ENCODE results near the gene ARHGAP8. TPM values are rescaled to one million over a fixed set of nuclear protein-coding genes. Genes with fewer than 3 reads are reported as not detected.

Gene ARHGAP8
- polyA plus RNA-seq, 3 donors: 0.03 TPM; not detected in 2

GRCh38 chr22:44825310-44826150, 73.2 kb downstream of the ARHGAP8 start:
- Mint-ChIP-seq H3K27me3 (ENCODE audit: low read depth in 3 of 3) (peaks cover 2 to 11% (median 4%) of the 10 kb centered on the region in 3 donors), H3K27ac (no peak overlapping the region), H3K9me3 (peaks cover 0 to 2% (median 0%) of the 10 kb centered on the region in 7 donors), H3K4me1 (no peaks in the 10 kb centered on the region), H3K4me3 (no peak overlapping the region), H3K36me3 (no peaks in the 10 kb centered on the region)
- intact Hi-C loops (cut with micrococcal nuclease): no loop called here
- Histone ChIP-seq H4K20me1 (ENCODE audit: insufficient read depth, low read length) (no peaks in the 10 kb centered on the region), H3K27me3 (ENCODE audit: control insufficient read depth in 2 of 2, insufficient read depth in 2 of 2, low read length in 2 of 2) (no peaks in the 10 kb centered on the region), H3K36me3 (replicated peaks in 1 of 2; ENCODE audit: control insufficient read depth in 1 of 2, insufficient read depth in 2 of 2, low read length in 2 of 2) (no peaks in the 10 kb centered on the region), H3K9ac (ENCODE audit: insufficient read depth, low read length, poor library complexity, severe bottlenecking) (no peak overlapping the region), H2AFZ (ENCODE audit: insufficient read depth, low read depth, low read length, poor library complexity, severe bottlenecking) (no peak overlapping the region), H3K27ac (ENCODE audit: low read depth in 1 of 2, low read length in 2 of 2) (no peak overlapping the region), H3K79me2 (ENCODE audit: insufficient read depth, low read length) (no peaks in the 10 kb centered on the region), H3K4me1 (ENCODE audit: control insufficient read depth in 1 of 2, insufficient read depth in 2 of 2, low read length in 2 of 2) (no peaks in the 10 kb centered on the region), H3K4me2 (replicated peaks; ENCODE audit: extremely low read depth, low read length, poor library complexity, severe bottlenecking) (no peak overlapping the region), H3K4me3 (replicated peaks in 1 of 3; ENCODE audit: low read depth in 2 of 3, low read length in 3 of 3) (no peak overlapping the region), H3K9me3 (replicated peaks in 1 of 2; ENCODE audit: control insufficient read depth in 1 of 2, insufficient read depth in 1 of 2, low read length in 2 of 2) (no peaks in the 10 kb centered on the region)
- DNase-seq: no peak
- TF ChIP-seq CTCF (IDR thresholded peaks at IDR 0.05): no peak
- WGBS (ENCODE audit: insufficient coverage): 90% methylated on average over 27 of the region's 43 CpGs

GRCh38 chr22:44827666-44828190, 75.4 kb downstream of the ARHGAP8 start:
- TF ChIP-seq CTCF (IDR thresholded peaks at IDR 0.05): no peak
- H3K9me3 ChIP-seq (replicated peaks in 1 of 2; ENCODE audit: control insufficient read depth in 1 of 2, insufficient read depth in 1 of 2, low read length in 2 of 2): no peaks in the 10 kb centered on the region
- Mint-ChIP-seq H3K27me3 (ENCODE audit: low read depth in 3 of 3) (peaks cover 4 to 11% (median 6%) of the 10 kb centered on the region in 3 donors), H3K4me3 (no peak overlapping the region), H3K36me3 (no peaks in the 10 kb centered on the region), H3K27ac (no peak overlapping the region), H3K4me1 (no peaks in the 10 kb centered on the region), H3K9me3 (peaks cover 0 to 4% (median 2%) of the 10 kb centered on the region in 7 donors)
- H3K4me1 ChIP-seq (ENCODE audit: control insufficient read depth in 1 of 2, insufficient read depth in 2 of 2, low read length in 2 of 2): no peaks in the 10 kb centered on the region
- H3K4me3 ChIP-seq (replicated peaks in 1 of 3; ENCODE audit: low read depth in 2 of 3, low read length in 3 of 3): no peak overlapping the region
- no peak overlapping the region for H3K4me2 ChIP-seq (replicated peaks; ENCODE audit: extremely low read depth, low read length, poor library complexity, severe bottlenecking)
- H3K27ac ChIP-seq (ENCODE audit: low read depth in 1 of 2, low read length in 2 of 2): no peak overlapping the region
- WGBS (ENCODE audit: insufficient coverage): 94% methylated on average over 6 of the region's 16 CpGs
- DNase-seq: no peak
- no peak overlapping the region for H2AFZ ChIP-seq (ENCODE audit: insufficient read depth, low read depth, low read length, poor library complexity, severe bottlenecking)
- H4K20me1 ChIP-seq (ENCODE audit: insufficient read depth, low read length): no peaks in the 10 kb centered on the region
- H3K9ac ChIP-seq (ENCODE audit: insufficient read depth, low read length, poor library complexity, severe bottlenecking): no peak overlapping the region
- no peaks in the 10 kb centered on the region for H3K36me3 ChIP-seq (replicated peaks in 1 of 2; ENCODE audit: control insufficient read depth in 1 of 2, insufficient read depth in 2 of 2, low read length in 2 of 2)
- H3K27me3 ChIP-seq (ENCODE audit: control insufficient read depth in 2 of 2, insufficient read depth in 2 of 2, low read length in 2 of 2): no peaks in the 10 kb centered on the region
- no peaks in the 10 kb centered on the region for H3K79me2 ChIP-seq (ENCODE audit: insufficient read depth, low read length)
- intact Hi-C loops (cut with micrococcal nuclease): no loop called here

All from CD14-positive monocyte (primary cell).